Stomach (tissue), 4 donors: ENCODE data around the gene HDGFL3.

ENCODE experiments used
- EP300 ChIP-seq: sonication (generic); formaldehyde crosslinking; IDR thresholded peaks from one replicate; pipeline ENCODE4 v1.6.1; 2017; ENCODE audit warnings: antibody characterized with exemption
- POLR2A ChIP-seq, 4 donors: fragments of 450-650 bp; IDR thresholded peaks; one replicate each; pipeline ENCODE4 v1.6.1; 2016; ENCODE audit warnings: antibody characterized with exemption in 4 of 4, control low read depth in 2 of 4, mild to moderate bottlenecking in 1 of 4, moderate library complexity in 1 of 4

GRCh38 chr15:83119968-83120581, 87.5 kb downstream of the HDGFL3 start:
- TF ChIP-seq EP300 (no peak), POLR2A (IDR thresholded peaks at IDR 0.05) (no peak)
